Hematopoietic multipotent progenitor cell (in vitro differentiated cells): ENCODE data around the gene SPEM1. TPM values are rescaled to one million over a fixed set of nuclear protein-coding genes. Genes with fewer than 3 reads are reported as not detected.
A peak's percentile ranks its signal among the peaks of the same experiment; 100 is the strongest.

Experiments used
- DNase-seq, 3 donors: peaks; one replicate each; pipeline ENCODE4 v3.0.0-alpha.2; 2011 to 2015; ENCODE audit warnings: low read depth in 2 of 3, low spot score in 2 of 3
- total RNA-seq: library from RNA; depleted of rRNA; stranded (reverse); fragments of >200 nt; gene quantifications from one replicate; pipeline ENCODE4 v1.2.3, GENCODE V29; 2012

SPEM1 gene
- total RNA-seq, 1 donor, result not detected

DNA sequence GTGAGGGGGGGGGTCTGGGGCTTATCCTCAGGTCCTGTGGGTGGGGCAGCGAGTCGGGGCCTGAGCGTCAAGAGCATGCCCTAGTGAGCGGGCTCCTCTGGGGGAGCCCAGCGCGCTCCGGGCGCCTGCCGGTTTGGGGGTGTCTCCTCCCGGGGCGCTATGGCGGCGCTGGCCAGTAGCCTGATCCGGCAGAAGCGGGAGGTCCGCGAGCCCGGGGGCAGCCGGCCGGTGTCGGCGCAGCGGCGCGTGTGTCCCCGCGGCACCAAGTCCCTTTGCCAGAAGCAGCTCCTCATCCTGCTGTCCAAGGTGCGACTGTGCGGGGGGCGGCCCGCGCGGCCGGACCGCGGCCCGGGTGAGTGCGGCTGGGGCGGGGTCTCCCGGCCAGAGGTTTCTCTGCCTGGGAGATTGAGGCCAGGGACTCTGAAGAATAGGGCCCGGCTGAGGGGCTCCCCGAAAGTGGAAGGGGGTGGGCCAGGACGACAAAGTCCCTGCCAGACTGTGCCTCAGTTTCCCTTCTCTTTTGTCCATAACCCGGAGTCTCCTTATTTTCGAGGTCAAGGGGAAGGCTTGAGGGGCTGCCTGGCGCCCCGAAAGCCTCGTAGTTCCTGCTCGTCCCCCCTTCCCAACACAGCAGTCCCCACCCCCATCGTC lies 19.5 kb downstream of the SPEM1 start, which contains the start of gene FGF11:
TSS of gene FGF11 (plus strand) at position 51 of the 651 bp plus-strand sequence. CDS start at position 160, 109 bp downstream.
- DNase-seq, result no peak

DNA sequence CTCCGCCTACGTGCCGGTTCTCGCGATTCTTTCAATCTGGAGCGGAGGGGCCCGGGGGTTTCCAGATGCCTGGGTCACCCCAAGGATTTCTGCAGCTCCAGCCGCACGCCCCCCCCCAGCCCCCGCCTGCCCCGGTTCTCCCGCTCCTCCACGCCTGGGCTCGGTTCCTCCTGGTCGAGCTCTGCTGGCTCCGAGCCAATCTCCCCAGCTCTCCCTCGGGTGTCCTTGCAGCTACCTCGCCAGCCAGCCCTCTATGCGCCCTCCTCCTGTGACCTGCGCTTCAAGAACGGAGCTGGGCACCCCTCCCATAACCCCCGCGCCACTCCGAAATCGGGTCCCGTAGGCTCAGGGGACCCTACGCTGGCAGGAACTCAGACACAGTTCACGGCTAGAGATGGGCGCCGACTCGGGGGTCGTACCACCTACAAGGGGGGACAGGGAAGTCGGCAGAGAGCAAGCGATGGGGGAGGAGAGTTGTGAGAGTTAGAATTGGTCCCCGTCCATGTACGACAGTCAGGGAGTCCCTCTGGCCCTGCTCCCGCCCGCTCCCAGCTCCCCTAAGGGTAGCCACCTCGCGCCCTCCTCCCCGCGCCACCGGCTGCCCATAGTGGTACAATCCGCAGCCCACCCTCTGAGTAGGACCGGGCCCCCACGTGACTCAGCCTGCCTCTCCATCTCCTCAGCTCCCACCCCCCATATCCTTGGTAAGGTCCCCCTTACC lies 20.1 kb downstream of the SPEM1 start:
- DNase-seq, result peak in 2 of 3 donors; percentile 41 to 48

- DNase-seq, result peak in 2 of 3 donors; percentile 60 to 70
These were observed 20.7 kb downstream of the SPEM1 start for GRCh38 chr17:7440834-7441195.

- no peak for DNase-seq
These were observed 21.1 kb downstream of the SPEM1 start for GRCh38 chr17:7441266-7441665.

DNA sequence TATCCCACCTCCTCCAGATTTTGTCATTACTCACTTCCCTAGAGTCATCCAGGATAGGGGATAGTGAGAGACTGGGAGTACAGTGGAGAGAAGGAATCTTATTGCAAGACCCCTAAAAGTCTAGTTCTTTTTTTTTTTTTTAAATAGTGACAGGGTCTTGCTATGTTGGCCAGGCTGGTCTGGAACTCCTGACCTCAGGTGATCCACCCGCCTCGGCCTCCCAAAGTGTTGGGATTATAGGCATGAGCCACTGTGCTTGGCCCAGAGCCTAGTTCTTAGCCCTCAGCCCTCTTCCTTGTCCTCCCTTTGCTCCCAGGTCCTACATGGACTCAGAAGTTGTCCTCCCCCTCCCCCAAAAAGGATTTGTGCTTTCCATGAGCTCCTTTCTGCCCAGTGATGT lies 22.0 kb downstream of the SPEM1 start:
- no peak for DNase-seq

DNA sequence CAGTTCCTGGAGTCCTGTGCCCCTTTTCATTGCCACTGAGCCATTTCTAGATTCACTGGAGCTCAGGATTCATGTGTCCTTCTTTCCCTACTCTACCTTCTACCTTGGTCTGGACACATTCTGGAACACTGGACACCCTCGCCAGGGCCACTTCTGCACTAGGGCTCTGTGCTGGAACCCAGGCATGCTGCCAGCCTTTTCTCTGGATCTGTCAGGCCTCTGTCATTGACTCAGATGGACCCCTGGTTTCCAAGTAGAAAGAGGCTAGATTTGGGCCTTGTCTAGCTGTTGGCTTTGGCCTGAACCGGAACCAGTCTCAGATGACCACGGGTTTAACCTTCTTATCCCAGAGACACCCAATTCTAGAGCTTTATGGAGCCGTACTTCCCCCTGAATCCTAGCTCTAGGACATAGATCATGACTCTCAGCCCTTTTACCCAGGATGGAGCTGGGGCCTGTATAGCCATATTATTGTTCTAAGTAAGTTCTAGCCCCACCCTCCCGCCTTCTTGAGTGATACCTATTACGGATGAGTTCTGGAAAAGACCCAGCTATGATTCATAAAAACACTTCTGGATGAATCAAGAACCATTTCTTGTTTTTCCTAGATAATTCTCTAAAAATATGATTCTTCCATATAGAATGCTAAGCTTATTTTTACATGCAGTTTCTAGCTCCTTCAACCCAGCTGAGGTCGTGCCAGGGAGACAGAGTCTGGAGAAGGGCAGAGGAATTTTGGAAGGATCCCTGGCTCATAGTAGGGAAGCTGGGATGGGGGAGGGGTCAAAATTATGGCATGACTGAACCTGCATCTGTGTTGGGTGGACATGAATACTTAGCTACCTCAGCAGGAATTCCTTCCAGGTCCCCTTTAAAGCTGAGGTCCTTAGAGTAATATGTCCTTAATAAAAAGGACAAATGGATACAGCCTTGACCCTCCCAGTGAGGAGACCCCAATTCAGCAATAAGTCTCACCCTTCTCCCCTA lies 23.7 kb downstream of the SPEM1 start:
- DNase-seq, result no peak

- peak in 2 of 3 donors; percentile 36 to 44 for DNase-seq
These were observed 24.8 kb downstream of the SPEM1 start, which contains the start of gene CHRNB1 for GRCh38 chr17:7444682-7445618. Gene CHRNB1, plus strand, starts transcription at chr17:7445061. Its CDS starts 67 bp downstream, at chr17:7445128.

DNA sequence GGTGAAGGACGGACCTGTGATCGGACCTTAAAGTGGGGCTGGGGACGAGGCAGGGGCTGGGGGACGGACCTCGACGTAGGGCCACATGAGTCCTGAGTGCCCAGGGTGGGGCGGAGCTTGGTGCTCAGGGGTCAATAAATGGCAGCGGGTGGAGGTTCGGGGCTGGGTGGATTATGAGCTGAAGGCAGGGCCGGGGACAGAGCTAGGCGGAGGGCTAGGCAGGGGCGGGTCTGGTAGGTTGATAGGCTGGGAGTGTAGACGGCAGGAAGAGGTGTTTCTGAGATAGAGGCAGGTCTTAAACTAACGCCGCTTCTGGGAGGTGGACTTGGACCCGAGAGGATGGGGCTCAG lies 25.5 kb downstream of the SPEM1 start:
- peak in 1 of 3 donors; percentile 31 for DNase-seq

DNA sequence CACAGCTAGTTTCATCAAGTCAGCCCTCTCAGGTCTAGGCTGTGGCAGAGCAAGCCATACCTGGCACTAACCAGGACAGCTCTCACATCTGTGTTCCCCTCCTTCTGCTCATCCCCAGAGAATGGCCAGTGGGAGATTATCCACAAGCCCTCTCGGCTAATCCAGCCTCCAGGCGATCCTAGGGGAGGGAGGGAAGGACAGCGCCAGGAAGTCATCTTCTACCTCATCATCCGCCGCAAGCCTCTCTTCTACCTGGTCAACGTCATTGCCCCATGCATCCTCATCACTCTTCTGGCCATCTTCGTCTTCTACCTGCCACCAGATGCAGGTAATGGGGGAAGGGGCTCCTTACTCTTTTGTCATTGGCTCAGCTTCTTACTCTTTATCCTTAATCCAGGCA lies 28.3 kb downstream of the SPEM1 start:
- no peak for DNase-seq

- no peak for DNase-seq
These were observed 39.9 kb downstream of the SPEM1 start for GRCh38 chr17:7459961-7460545.

- no peak for DNase-seq
These were observed 40.9 kb downstream of the SPEM1 start for GRCh38 chr17:7460850-7461660.

GRCh38 chr17:7462474-7463371 lies 42.6 kb downstream of the SPEM1 start:
- no peak for DNase-seq

DNA sequence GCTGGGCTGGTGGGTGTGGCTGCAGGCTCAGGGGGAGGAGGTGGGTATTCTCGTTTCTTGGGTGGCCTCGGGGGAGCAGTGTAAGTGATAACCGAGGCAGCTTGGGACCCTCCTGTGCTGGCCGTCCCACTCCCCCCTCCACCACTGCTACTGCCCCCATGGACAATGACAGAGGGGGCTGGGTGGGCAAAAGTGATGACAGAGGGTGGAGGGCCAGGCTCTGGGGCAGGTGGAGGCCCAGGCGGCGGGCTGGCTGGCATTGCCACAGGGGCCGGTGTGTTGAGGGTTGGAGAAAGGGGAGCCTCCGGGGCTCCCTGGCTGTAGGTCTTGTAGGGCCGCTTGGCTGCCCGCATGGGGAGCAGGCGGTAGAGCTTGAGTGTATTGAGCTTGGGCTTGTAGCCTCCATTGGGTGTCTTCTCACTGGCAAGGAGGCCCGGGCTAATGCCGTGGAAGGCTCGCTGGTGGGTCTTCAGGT lies 43.3 kb downstream of the SPEM1 start:
- no peak for DNase-seq

- DNase-seq, result no peak
These were observed 44.0 kb downstream of the SPEM1 start for GRCh38 chr17:7464081-7464480.

GRCh38 chr17:7465597-7466275 lies 45.6 kb downstream of the SPEM1 start:
- no peak for DNase-seq

- DNase-seq, result no peak
These were observed 46.2 kb downstream of the SPEM1 start for GRCh38 chr17:7466318-7466638.

DNA sequence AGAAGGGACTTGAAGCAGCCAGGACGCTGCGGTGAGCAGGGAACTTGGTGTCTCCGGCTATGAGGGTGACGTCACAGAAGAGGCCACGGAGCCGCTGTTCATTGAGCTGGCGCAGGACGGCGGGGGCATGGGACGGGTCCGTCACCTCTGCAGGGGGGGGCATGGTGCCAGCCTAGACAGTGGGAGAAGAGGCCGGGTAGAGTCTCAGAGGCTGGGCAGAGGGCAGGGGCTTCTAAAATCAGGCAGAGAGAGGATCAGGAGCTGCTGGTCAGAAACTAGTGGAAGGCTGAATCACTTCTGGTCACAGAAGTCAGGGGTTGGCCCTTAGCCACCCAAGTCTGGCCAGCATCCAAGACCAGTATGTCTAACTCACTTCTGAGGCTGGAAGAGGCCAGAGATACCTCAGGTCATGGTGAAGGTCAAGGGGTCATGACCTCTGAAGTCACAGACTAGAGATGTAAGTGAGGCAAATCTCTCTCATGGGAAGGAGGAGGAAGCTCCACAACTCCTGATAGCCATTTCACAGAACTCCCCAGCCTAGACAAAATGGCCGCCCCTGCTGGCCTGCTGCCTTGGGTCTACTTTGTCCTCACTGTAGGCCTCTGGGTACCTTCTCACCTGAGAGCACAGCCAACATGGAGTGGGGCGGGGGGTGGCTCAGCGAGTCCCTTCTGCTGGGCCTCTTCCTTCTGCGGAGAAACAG lies 46.7 kb downstream of the SPEM1 start:
- DNase-seq, result no peak
